Breast epithelium (tissue), 4 donors: ENCODE data around the gene TLR7. TPM values are rescaled to one million over a fixed set of nuclear protein-coding genes. Genes with fewer than 3 reads are reported as not detected.

ENCODE experiments used
- DNase-seq, 2 donors: peaks; one replicate each; pipeline ENCODE4 v3.0.0-alpha.2; 2019; ENCODE audit warnings: low spot score in 2 of 2
- H3K27ac ChIP-seq, 2 donors: fragments of 200-600 bp; sonication (generic) in 1 of 2; one replicate each; pipeline ENCODE4 v1.5.1; 2016 to 2019; ENCODE audit warnings: mild to moderate bottlenecking in 1 of 2
- H3K27me3 ChIP-seq, 2 donors: fragments of 200-600 bp; sonication (generic) in 1 of 2; one replicate each; pipeline versions ENCODE4 v1.5.1 to v1.6.0; 2017 to 2019; ENCODE audit warnings: control low read depth in 1 of 2, mild to moderate bottlenecking in 1 of 2
- H3K36me3 ChIP-seq: fragments of 200-600 bp; one replicate; pipeline ENCODE4 v1.5.1; 2019
- H3K4me1 ChIP-seq, 2 donors: fragments of 200-600 bp; sonication (generic); one replicate each; pipeline ENCODE4 v1.5.1; 2016 to 2019; ENCODE audit warnings: control low read depth in 1 of 2
- H3K4me3 ChIP-seq, 3 donors: fragments of 200-600 bp; sonication (generic); 1 replicate in 2 of 3; 2 replicates in 1 of 3; pipeline ENCODE4 v1.5.1; 2016 to 2019; ENCODE audit warnings: mild to moderate bottlenecking in 3 of 3, moderate library complexity in 2 of 3
- H3K9me3 ChIP-seq, 2 donors: fragments of 200-600 bp; sonication (generic) in 1 of 2; one replicate each; pipeline ENCODE4 v1.5.1; 2016 to 2019; ENCODE audit warnings: control low read depth in 1 of 2
- POLR2A ChIP-seq: fragments of 450-650 bp; IDR thresholded peaks from one replicate; pipeline ENCODE4 v1.6.1; 2016; ENCODE audit warnings: antibody characterized with exemption, mild to moderate bottlenecking, moderate library complexity
- POLR2AphosphoS5 ChIP-seq, 3 donors: sonication (generic); formaldehyde crosslinking; IDR thresholded peaks; one replicate each; pipeline ENCODE4 v1.6.1; 2017; ENCODE audit warnings: antibody characterized with exemption in 3 of 3
- intact Hi-C: fragments of 100-400 bp; cut with DNase I; formaldehyde crosslinking; loops from one replicate; pipeline ENCODE4 v1.15.1; 2023; ENCODE audit warnings: low total_unique reads
- total RNA-seq, 3 donors: library from RNA; depleted of rRNA; stranded (reverse); fragments of >200 nt; gene quantifications; one replicate each; pipeline ENCODE4 v1.1.0, GENCODE V29; 2016
- TF ChIP-seq, protein P1 (sequence below), 3 donors: fragments of 450-650 bp; IDR thresholded peaks; one replicate each; pipeline ENCODE4 v1.5.1; 2016 to 2017; ENCODE audit warnings: antibody characterized with exemption in 3 of 3, mild to moderate bottlenecking in 3 of 3, moderate library complexity in 3 of 3

TLR7 gene
- total RNA-seq, 3 donors from 2014 or later, result 0.98 to 2.3 (median 1.3) TPM

DNA sequence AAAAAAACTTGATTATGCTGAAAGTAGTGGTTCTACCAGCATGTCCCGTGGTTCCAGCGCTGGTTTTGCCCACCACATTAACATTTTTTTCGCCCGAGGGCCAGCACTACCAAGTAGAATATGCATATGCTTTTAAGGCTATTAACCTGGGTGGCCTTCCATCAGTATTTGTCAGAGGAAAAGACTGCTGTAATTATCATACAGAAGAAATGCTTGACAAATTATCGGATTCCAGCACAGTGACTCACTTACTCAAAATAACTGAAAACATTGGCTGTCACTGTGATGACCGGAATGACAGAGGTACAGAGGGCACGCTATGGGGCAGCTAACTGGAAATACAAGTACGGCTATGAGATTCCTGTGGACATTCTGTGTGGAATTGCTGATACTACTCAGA is 41.1 kb upstream of the TLR7 start:
- no peak overlapping the region for H3K4me3 ChIP-seq
- no peaks in the 10 kb centered on the region for H3K36me3 ChIP-seq
- TF ChIP-seq POLR2A, result no peak
- TF ChIP-seq, protein P1, sequence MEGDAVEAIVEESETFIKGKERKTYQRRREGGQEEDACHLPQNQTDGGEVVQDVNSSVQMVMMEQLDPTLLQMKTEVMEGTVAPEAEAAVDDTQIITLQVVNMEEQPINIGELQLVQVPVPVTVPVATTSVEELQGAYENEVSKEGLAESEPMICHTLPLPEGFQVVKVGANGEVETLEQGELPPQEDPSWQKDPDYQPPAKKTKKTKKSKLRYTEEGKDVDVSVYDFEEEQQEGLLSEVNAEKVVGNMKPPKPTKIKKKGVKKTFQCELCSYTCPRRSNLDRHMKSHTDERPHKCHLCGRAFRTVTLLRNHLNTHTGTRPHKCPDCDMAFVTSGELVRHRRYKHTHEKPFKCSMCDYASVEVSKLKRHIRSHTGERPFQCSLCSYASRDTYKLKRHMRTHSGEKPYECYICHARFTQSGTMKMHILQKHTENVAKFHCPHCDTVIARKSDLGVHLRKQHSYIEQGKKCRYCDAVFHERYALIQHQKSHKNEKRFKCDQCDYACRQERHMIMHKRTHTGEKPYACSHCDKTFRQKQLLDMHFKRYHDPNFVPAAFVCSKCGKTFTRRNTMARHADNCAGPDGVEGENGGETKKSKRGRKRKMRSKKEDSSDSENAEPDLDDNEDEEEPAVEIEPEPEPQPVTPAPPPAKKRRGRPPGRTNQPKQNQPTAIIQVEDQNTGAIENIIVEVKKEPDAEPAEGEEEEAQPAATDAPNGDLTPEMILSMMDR (IDR thresholded peaks at IDR 0.05), result no peak
- no peak for TF ChIP-seq POLR2AphosphoS5 (IDR thresholded peaks at IDR 0.05)
- intact Hi-C loops, result no loop called here
- DNase-seq, result no peak
- H3K27ac ChIP-seq, result no peak overlapping the region
- peaks cover 0 to 15% of the 10 kb centered on the region in 2 donors for H3K27me3 ChIP-seq
- H3K4me1 ChIP-seq, result no peaks in the 10 kb centered on the region
- H3K9me3 ChIP-seq, result no peaks in the 10 kb centered on the region

- intact Hi-C loops, result no loop called here
- TF ChIP-seq POLR2AphosphoS5 (IDR thresholded peaks at IDR 0.05) (no peak), POLR2A (no peak)
- TF ChIP-seq, protein P1 (IDR thresholded peaks at IDR 0.05), result no peak
- DNase-seq, result no peak
- H3K4me1 ChIP-seq, result no peaks in the 10 kb centered on the region
- peaks cover 0 to 30% of the 10 kb centered on the region in 2 donors for H3K27me3 ChIP-seq
- H3K27ac ChIP-seq, result no peak overlapping the region
- H3K36me3 ChIP-seq, result no peaks in the 10 kb centered on the region
- H3K4me3 ChIP-seq, result no peak overlapping the region
- peaks cover 0 to 4% of the 10 kb centered on the region in 2 donors for H3K9me3 ChIP-seq
Observed at GRCh38 chrX:12843061-12843667, 23.7 kb upstream of the TLR7 start.

DNA sequence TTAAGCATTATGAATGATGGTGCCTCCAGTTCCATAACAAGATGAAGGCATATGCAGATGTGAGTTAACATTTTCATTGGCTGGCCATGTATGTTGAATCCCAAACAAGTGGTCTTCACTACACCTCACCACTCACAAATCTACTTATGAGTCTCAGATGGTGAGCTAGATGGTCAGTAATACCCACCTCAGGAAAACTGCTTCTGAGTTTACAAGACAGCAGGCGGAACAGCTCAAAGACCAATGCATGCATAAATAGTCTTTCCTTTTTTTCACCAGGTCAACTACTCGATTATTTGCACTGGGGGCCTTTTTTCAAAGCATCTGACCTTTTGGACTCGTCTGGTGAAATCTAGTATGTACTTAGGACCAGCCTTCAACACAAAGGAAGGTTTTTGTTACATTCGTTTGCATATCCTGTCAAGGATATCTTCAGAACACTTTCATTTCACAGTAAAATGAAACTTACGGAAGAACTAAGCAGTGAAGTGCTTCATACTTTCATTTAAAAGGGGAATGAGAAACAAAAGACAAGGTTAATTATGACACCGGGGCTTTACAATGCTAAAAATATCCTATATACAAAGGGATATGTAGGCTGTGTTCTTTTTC is 23.1 kb upstream of the TLR7 start:
- H3K27ac ChIP-seq, result no peak overlapping the region
- H3K36me3 ChIP-seq, result no peaks in the 10 kb centered on the region
- H3K9me3 ChIP-seq, result peaks cover 0 to 3% of the 10 kb centered on the region in 2 donors
- peaks cover 0 to 29% of the 10 kb centered on the region in 2 donors for H3K27me3 ChIP-seq
- no peak for TF ChIP-seq POLR2A
- DNase-seq, result no peak
- no peak overlapping the region for H3K4me3 ChIP-seq
- intact Hi-C loops, result no loop called here
- H3K4me1 ChIP-seq, result no peaks in the 10 kb centered on the region

DNA sequence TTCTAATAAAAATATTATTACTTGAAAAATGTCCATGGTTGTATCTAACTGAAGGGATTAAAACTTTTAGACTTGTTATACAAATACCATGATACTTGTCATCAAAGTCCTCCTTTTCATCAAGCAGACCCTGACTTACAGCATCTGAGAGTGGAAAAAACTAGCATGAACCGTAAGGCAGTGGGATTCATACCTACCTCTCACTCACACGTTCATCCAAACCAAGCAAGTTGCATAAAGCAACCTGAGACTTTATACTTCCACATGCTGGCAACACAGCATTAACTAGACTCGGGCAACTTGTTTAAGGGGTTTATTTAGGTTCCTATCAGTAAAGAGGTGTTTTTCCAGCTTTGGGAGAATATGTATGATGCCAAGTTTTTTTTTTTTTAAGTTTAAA is 22.6 kb upstream of the TLR7 start:
- TF ChIP-seq POLR2A (no peak), POLR2AphosphoS5 (IDR thresholded peaks at IDR 0.05) (no peak)
- TF ChIP-seq, protein P1 (IDR thresholded peaks at IDR 0.05), result no peak
- intact Hi-C loops, result no loop called here
- peaks cover 0 to 5% of the 10 kb centered on the region in 2 donors for H3K9me3 ChIP-seq
- H3K4me1 ChIP-seq, result no peaks in the 10 kb centered on the region
- no peak overlapping the region for H3K4me3 ChIP-seq
- no peak for DNase-seq
- no peaks in the 10 kb centered on the region for H3K36me3 ChIP-seq
- no peak overlapping the region for H3K27ac ChIP-seq
- H3K27me3 ChIP-seq, result peaks cover 0 to 26% of the 10 kb centered on the region in 2 donors

GRCh38 chrX:12865359-12865758 is 1.5 kb upstream of the TLR7 start:
- H3K36me3 ChIP-seq, result no peaks in the 10 kb centered on the region
- no peak overlapping the region for H3K27ac ChIP-seq
- no peaks in the 10 kb centered on the region for H3K4me1 ChIP-seq
- no peak for TF ChIP-seq POLR2AphosphoS5 (IDR thresholded peaks at IDR 0.05)
- intact Hi-C loops, result no loop called here
- peaks cover 8 to 11% of the 10 kb centered on the region in 2 donors for H3K9me3 ChIP-seq
- H3K27me3 ChIP-seq, result peaks cover 0 to 9% of the 10 kb centered on the region in 2 donors
- no peak overlapping the region for H3K4me3 ChIP-seq
- no peak for DNase-seq

DNA sequence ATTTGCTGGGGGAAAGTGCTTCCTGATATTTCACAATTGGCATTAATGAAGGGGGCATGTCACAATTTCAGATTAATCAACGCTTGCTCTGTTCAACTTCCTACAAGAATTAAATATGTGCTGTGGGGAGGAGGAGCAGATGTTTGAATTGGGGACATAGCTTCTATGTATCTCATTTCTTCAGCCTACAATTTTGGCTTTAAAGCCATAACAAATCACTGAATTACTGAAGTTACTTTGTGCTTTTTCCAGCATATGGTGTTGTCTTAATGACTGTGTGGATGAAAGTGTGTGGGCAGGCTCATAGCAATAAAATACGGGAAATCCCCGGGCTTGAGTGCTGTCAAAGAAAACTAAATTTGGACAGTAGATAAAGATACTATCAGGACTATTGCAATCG is 813 bp downstream of the TLR7 start:
- intact Hi-C loops, result no loop called here

More for the DNA sequence above, 813 bp downstream of the TLR7 start:
- Histone ChIP-seq H3K4me3 (no peak overlapping the region), H3K4me1 (no peaks in the 10 kb centered on the region), H3K27ac (no peak overlapping the region), H3K27me3 (peaks cover 0 to 16% of the 10 kb centered on the region in 2 donors), H3K36me3 (no peaks in the 10 kb centered on the region), H3K9me3 (peaks cover 8 to 11% of the 10 kb centered on the region in 2 donors)
- DNase-seq, result no peak
- TF ChIP-seq, protein P1 (IDR thresholded peaks at IDR 0.05), result no peak
